ENCODE measurements around the gene TSEN2.
"Not testable (repeated sequence)": the region's sequence is repeated elsewhere in the genome, so short reads cannot be mapped to it uniquely, and the experiment has no call there.

TSEN2 gene

GRCh38 chr3:12454816-12455121 is 29.5 kb upstream of the TSEN2 start:
- Histone ChIP-seq H3K4me1 (ENCODE audit: insufficient read depth, low read length) (no peaks in the 10 kb centered on the region), H3K36me3 (ENCODE audit: insufficient read depth, low read depth, low read length) (no peaks in the 10 kb centered on the region), H3K27ac (ENCODE audit: low read length) (no peak overlapping the region), H3K9ac (ENCODE audit: low read depth, low read length) (no peak overlapping the region), H3K27me3 (ENCODE audit: insufficient read depth, low read length) (no peaks in the 10 kb centered on the region), H3K4me3 (ENCODE audit: low read length) (no peak overlapping the region), H3K9me3 (ENCODE audit: insufficient read depth, low read depth, low read length) (no peaks in the 10 kb centered on the region)

DNA sequence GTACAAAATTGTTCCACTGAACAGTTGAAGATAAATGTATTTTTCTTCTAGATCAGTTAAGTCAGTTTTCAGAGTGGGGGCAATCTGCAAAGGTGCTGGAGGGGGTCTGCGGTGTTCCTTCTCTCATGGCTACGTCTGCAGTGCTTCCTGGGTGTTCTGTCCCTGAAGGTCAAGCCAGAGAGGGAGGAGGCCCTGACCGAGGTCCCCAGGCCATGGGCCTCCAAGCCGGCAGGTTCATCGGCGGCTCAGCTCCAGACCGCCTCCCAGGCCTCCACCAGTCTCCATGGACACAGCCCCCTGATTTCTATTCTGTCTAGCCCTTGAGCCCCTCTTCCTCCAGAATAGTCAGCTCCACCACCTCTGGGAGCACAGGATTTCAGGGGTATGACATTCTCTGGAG is 28.5 kb upstream of the TSEN2 start:
- H3K36me3 ChIP-seq (ENCODE audit: insufficient read depth, low read depth, low read length), result no peaks in the 10 kb centered on the region
- no peaks in the 10 kb centered on the region for H3K4me1 ChIP-seq (ENCODE audit: insufficient read depth, low read length)
- H3K9ac ChIP-seq (ENCODE audit: low read depth, low read length), result no peak overlapping the region
- H3K4me3 ChIP-seq (ENCODE audit: low read length), result no peak overlapping the region
- H3K27ac ChIP-seq (ENCODE audit: low read length), result no peak overlapping the region
- H3K27me3 ChIP-seq (ENCODE audit: insufficient read depth, low read length), result no peaks in the 10 kb centered on the region
- H3K9me3 ChIP-seq (ENCODE audit: insufficient read depth, low read depth, low read length), result no peaks in the 10 kb centered on the region

GRCh38 chr3:12456441-12456840 is 27.8 kb upstream of the TSEN2 start:
- no peaks in the 10 kb centered on the region for H3K27me3 ChIP-seq (ENCODE audit: insufficient read depth, low read length)
- H3K27ac ChIP-seq (ENCODE audit: low read length), result no peak overlapping the region
- no peaks in the 10 kb centered on the region for H3K4me1 ChIP-seq (ENCODE audit: insufficient read depth, low read length)
- no peaks in the 10 kb centered on the region for H3K9me3 ChIP-seq (ENCODE audit: insufficient read depth, low read depth, low read length)
- no peak overlapping the region for H3K4me3 ChIP-seq (ENCODE audit: low read length)
- no peak overlapping the region for H3K9ac ChIP-seq (ENCODE audit: low read depth, low read length)
- H3K36me3 ChIP-seq (ENCODE audit: insufficient read depth, low read depth, low read length), result no peaks in the 10 kb centered on the region

DNA sequence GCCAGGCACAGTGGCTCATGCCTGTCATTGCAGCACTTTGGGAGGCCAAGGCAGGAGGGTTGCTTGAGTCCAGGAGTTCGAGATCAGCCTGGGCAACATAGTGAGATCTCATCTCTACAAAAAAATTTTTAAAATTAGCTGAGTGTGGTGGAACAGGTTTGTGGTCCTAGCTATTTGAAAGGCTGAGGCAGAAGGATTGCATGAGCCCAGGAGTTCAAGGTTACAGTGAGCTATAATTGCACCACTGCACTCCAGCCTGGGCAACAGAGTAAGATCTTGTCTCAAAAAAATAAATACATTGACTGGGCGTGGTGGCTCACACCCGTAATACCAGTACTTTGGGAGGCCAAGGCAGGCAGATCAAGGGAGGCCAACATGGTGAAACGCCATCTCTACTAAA is 26.9 kb upstream of the TSEN2 start:
- H3K9ac ChIP-seq (ENCODE audit: low read depth, low read length); H3K36me3 ChIP-seq (ENCODE audit: insufficient read depth, low read depth, low read length); H3K9me3 ChIP-seq (ENCODE audit: insufficient read depth, low read depth, low read length); H3K27me3 ChIP-seq (ENCODE audit: insufficient read depth, low read length); H3K4me3 ChIP-seq (ENCODE audit: low read length); H3K4me1 ChIP-seq (ENCODE audit: insufficient read depth, low read length); H3K27ac ChIP-seq (ENCODE audit: low read length): not testable (repeated sequence)

GRCh38 chr3:12458901-12459300 is 25.4 kb upstream of the TSEN2 start:
- H3K9me3 ChIP-seq (ENCODE audit: insufficient read depth, low read depth, low read length), result no peaks in the 10 kb centered on the region
- no peak overlapping the region for H3K4me3 ChIP-seq (ENCODE audit: low read length)
- no peaks in the 10 kb centered on the region for H3K27me3 ChIP-seq (ENCODE audit: insufficient read depth, low read length)
- no peak overlapping the region for H3K27ac ChIP-seq (ENCODE audit: low read length)
- H3K9ac ChIP-seq (ENCODE audit: low read depth, low read length), result no peak overlapping the region
- H3K4me1 ChIP-seq (ENCODE audit: insufficient read depth, low read length), result no peaks in the 10 kb centered on the region
- H3K36me3 ChIP-seq (ENCODE audit: insufficient read depth, low read depth, low read length), result no peaks in the 10 kb centered on the region

- Histone ChIP-seq H3K27ac (ENCODE audit: low read length) (no peak overlapping the region), H3K27me3 (ENCODE audit: insufficient read depth, low read length) (no peaks in the 10 kb centered on the region), H3K36me3 (ENCODE audit: insufficient read depth, low read depth, low read length) (no peaks in the 10 kb centered on the region), H3K9ac (ENCODE audit: low read depth, low read length) (no peak overlapping the region), H3K9me3 (ENCODE audit: insufficient read depth, low read depth, low read length) (no peaks in the 10 kb centered on the region), H3K4me3 (ENCODE audit: low read length) (no peak overlapping the region), H3K4me1 (ENCODE audit: insufficient read depth, low read length) (no peaks in the 10 kb centered on the region)
Observed at GRCh38 chr3:12460127-12460526, 24.2 kb upstream of the TSEN2 start.

GRCh38 chr3:12461097-12461649 is 23.1 kb upstream of the TSEN2 start:
- Histone ChIP-seq H3K36me3 (ENCODE audit: insufficient read depth, low read depth, low read length) (no peaks in the 10 kb centered on the region), H3K4me1 (ENCODE audit: insufficient read depth, low read length) (no peaks in the 10 kb centered on the region), H3K9ac (ENCODE audit: low read depth, low read length) (no peak overlapping the region), H3K27ac (ENCODE audit: low read length) (no peak overlapping the region), H3K9me3 (ENCODE audit: insufficient read depth, low read depth, low read length) (no peaks in the 10 kb centered on the region), H3K27me3 (ENCODE audit: insufficient read depth, low read length) (no peaks in the 10 kb centered on the region), H3K4me3 (ENCODE audit: low read length) (no peak overlapping the region)

DNA sequence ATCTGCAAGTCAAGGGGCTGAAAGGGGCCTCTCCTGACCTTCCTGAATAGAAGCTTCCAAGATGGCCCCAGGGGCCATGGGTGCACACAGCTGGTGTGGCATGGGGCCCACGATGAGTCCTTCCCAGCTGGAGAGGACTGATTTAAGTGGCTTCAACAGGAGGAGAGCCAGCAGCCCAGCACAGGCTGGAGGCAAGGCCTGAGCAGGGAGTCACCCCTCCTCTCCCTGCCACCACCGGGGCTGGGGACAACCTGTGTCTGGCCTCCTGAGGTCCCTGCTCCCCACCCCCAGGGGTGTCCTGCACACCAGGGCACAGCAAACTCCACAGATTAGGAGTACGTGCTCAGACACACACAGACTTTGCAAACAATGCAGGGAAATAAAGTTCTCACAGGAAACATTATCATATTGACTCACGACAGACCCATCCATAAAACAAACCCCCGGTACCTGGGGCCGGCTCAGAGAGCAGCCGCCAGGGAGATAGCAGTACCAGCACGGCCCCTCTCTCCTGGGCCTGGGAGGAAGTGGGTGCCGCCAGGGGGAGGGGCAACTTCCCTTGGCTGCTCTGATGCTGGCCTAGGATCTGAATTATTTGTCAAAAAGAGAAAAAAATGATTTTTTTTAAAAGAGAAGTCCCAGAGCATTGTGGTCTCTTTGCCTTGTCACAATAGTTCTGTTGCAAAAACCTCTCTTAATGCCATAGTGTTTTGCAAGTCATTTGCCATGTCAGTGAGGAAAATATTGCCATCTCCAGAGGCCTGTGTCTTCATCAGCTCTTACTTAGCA is 21.9 kb upstream of the TSEN2 start:
- Histone ChIP-seq H3K9ac (ENCODE audit: low read depth, low read length) (no peak overlapping the region), H3K27me3 (ENCODE audit: insufficient read depth, low read length) (no peaks in the 10 kb centered on the region), H3K9me3 (ENCODE audit: insufficient read depth, low read depth, low read length) (no peaks in the 10 kb centered on the region), H3K36me3 (ENCODE audit: insufficient read depth, low read depth, low read length) (no peaks in the 10 kb centered on the region), H3K4me3 (ENCODE audit: low read length) (no peak overlapping the region), H3K27ac (ENCODE audit: low read length) (no peak overlapping the region), H3K4me1 (ENCODE audit: insufficient read depth, low read length) (no peaks in the 10 kb centered on the region)

DNA sequence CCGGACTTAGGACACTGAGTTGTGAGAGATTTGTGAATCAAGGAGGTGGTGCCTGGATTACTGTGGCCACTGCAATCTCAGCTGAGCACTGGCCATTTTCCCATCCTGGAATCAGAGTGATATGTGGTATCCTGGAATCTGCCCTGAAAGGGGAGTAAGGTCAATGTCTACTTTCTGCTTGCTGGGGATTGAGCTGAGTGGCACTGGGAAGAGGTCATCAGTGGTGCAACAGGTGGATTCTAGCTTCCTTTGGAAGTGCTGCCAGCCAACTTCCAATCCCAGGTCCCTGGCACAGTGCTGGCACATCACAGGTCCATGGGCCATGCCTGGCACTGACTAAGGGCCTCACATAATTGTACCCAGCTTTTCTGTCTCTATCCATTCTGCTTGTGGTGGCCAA is 20.6 kb upstream of the TSEN2 start:
- Histone ChIP-seq H3K27ac (ENCODE audit: low read length) (no peak overlapping the region), H3K9ac (ENCODE audit: low read depth, low read length) (no peak overlapping the region)

GRCh38 chr3:12464181-12464580 is 20.1 kb upstream of the TSEN2 start:
- H3K4me1 ChIP-seq (ENCODE audit: insufficient read depth, low read length), result no peaks in the 10 kb centered on the region
- no peaks in the 10 kb centered on the region for H3K9me3 ChIP-seq (ENCODE audit: insufficient read depth, low read depth, low read length)
- no peaks in the 10 kb centered on the region for H3K36me3 ChIP-seq (ENCODE audit: insufficient read depth, low read depth, low read length)
- H3K9ac ChIP-seq (ENCODE audit: low read depth, low read length), result no peak overlapping the region
- H3K4me3 ChIP-seq (ENCODE audit: low read length), result no peak overlapping the region
- no peak overlapping the region for H3K27ac ChIP-seq (ENCODE audit: low read length)
- H3K27me3 ChIP-seq (ENCODE audit: insufficient read depth, low read length), result no peaks in the 10 kb centered on the region

More for the DNA sequence above, 20.6 kb upstream of the TSEN2 start:
- no peaks in the 10 kb centered on the region for H3K9me3 ChIP-seq (ENCODE audit: insufficient read depth, low read depth, low read length)
- no peak overlapping the region for H3K4me3 ChIP-seq (ENCODE audit: low read length)
- H3K4me1 ChIP-seq (ENCODE audit: insufficient read depth, low read length), result no peaks in the 10 kb centered on the region
- H3K27me3 ChIP-seq (ENCODE audit: insufficient read depth, low read length), result no peaks in the 10 kb centered on the region
- no peaks in the 10 kb centered on the region for H3K36me3 ChIP-seq (ENCODE audit: insufficient read depth, low read depth, low read length)

GRCh38 chr3:12465151-12465835 is 19.0 kb upstream of the TSEN2 start:
- H3K4me3 ChIP-seq (ENCODE audit: low read length), result no peak overlapping the region
- no peaks in the 10 kb centered on the region for H3K36me3 ChIP-seq (ENCODE audit: insufficient read depth, low read depth, low read length)
- no peaks in the 10 kb centered on the region for H3K27me3 ChIP-seq (ENCODE audit: insufficient read depth, low read length)

DNA sequence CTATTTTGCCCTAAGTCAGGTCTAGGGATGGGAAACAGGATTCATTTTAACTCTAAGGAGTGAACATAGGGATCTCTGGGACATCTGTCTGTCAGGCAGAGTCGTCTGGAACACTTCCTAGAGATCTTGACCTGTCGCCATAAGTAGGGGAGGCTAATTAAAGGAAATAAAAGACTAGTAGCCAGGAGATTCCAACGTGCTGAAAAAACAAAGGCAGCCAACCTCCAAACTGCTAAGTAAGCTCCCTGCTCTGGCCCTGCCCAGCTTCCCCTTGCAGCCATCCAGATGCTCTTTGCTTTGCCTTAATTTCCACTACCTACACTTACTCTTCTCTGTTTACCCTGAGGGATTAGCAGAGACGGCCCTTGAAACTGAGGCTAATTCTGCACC is 18.4 kb upstream of the TSEN2 start:
- no peak overlapping the region for H3K9ac ChIP-seq (ENCODE audit: low read depth, low read length)
- H3K27me3 ChIP-seq (ENCODE audit: insufficient read depth, low read length), result no peaks in the 10 kb centered on the region
- no peak overlapping the region for H3K27ac ChIP-seq (ENCODE audit: low read length)

More at GRCh38 chr3:12465151-12465835, 19.0 kb upstream of the TSEN2 start:
- Histone ChIP-seq H3K9me3 (ENCODE audit: insufficient read depth, low read depth, low read length) (no peaks in the 10 kb centered on the region), H3K4me1 (ENCODE audit: insufficient read depth, low read length) (no peaks in the 10 kb centered on the region), H3K9ac (ENCODE audit: low read depth, low read length) (no peak overlapping the region), H3K27ac (ENCODE audit: low read length) (no peak overlapping the region)

More for the DNA sequence above, 18.4 kb upstream of the TSEN2 start:
- Histone ChIP-seq H3K36me3 (ENCODE audit: insufficient read depth, low read depth, low read length) (no peaks in the 10 kb centered on the region), H3K9me3 (ENCODE audit: insufficient read depth, low read depth, low read length) (no peaks in the 10 kb centered on the region), H3K4me3 (ENCODE audit: low read length) (no peak overlapping the region), H3K4me1 (ENCODE audit: insufficient read depth, low read length) (no peaks in the 10 kb centered on the region)

Data from iPS-20b (cell line).